ENCODE measurements around the gene CDH13.

Gene CDH13

DNA sequence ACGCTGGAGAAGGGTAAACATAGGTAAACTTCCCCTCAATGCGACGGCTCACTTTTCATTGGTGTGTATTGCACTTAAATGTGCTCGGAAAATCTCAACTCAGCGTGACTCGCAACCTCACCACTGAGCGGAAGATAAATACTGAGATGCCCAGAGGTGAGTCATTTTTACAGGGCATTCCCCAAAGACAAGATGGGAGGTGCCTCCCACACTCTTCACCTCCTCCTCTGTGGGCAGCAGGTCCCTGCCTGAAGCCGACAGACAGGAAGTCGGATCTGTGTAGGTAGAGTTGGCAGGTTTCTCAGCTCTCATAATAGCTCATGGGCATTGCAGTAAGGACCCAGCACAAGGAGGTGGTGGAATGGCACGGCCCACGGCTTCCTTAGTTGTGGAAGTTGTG lies 906.4 kb downstream of the CDH13 start:
- intact Hi-C loops (cut with micrococcal nuclease), result no loop called here
- Mint-ChIP-seq H3K36me3 (ENCODE audit: low read depth) (no peaks in the 10 kb centered on the region), H3K9me3 (no peaks in the 10 kb centered on the region), H3K27ac (no peak overlapping the region), H3K4me3 (no peak overlapping the region), H3K4me1 (ENCODE audit: low read depth) (no peaks in the 10 kb centered on the region), H3K27me3 (no peaks in the 10 kb centered on the region)

DNA sequence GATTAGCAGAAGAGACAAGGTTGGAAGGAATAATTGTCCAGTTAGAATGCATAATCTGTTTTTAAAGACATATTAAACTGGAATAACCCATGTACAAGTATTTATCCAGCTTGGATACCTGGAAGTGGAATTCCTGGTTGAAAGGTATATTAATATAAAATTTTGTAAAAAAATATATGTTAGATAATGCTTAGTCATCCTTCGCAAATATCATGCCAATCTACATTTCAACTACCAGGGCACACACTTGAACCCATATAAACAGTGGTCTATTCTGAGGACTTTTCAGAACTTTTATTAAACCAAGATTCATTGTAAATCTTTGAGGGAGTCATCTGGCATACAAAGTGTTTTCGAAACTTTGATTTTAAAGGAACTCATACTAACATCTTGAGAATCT lies 911.9 kb downstream of the CDH13 start:
- intact Hi-C loops (cut with micrococcal nuclease), result no loop called here
- H3K9me3 Mint-ChIP-seq, result no peaks in the 10 kb centered on the region
- H3K27ac Mint-ChIP-seq, result no peak overlapping the region
- H3K36me3 Mint-ChIP-seq (ENCODE audit: low read depth), result no peaks in the 10 kb centered on the region
- H3K4me1 Mint-ChIP-seq (ENCODE audit: low read depth), result no peaks in the 10 kb centered on the region
- no peaks in the 10 kb centered on the region for H3K27me3 Mint-ChIP-seq
- H3K4me3 Mint-ChIP-seq, result no peak overlapping the region

DNA sequence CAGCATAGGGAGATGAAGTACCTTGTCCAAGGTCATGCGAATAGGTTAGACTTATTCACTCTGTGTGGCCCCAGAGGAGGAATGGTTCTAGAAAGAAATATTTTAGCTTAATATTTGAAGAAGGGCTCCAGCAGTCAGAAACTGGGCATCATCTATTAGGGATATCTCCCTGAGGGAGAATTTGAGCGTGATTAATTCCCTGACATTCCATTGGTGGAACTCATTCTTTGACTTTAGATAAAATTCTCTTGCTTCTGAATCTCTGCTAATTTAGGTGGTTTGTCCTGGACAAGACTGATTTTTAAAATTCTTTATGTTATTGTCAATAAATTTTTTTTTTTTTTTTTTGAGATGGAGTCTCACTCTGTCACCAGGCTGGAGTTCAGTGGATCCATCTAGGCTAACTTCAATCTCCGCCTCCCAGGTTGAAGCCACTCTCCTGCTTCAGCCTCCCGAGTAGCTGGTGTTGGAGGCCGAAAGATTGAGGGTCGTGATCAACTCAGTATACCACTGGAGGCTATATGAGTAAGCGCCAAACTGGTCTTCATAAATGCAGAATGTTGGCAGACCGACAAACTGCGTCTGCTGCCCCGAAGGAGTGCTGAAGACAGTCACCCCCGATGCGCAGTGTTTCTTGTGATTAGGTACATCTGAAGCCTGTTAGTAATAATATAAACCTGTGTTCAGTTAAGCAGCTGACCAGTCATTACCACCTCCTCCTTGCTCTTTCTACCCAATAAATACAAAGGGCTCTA lies 913.1 kb downstream of the CDH13 start:
- Mint-ChIP-seq H3K36me3 (ENCODE audit: low read depth) (no peaks in the 10 kb centered on the region), H3K9me3 (no peaks in the 10 kb centered on the region), H3K27ac (no peak overlapping the region), H3K4me1 (ENCODE audit: low read depth) (no peaks in the 10 kb centered on the region), H3K27me3 (no peaks in the 10 kb centered on the region), H3K4me3 (no peak overlapping the region)
- intact Hi-C loops (cut with micrococcal nuclease), result no loop called here

DNA sequence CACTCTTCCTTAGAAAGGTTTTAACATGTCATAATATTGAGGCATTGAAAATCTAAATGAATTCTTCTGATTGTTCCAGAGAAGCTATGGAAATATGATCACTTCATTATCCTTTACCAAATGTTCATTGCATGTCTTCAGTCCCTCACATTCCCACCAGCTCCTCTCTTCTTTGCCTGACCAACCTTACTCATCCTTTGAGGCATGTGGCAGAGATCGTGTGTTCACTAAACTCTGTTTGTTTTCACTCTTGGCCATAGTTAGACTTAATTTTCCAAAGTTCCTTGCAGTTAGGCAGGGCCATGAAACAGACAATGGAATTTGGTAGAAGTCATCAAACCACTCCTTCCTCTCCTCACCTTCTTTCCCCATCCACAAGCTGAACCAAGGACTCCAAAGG lies 914.5 kb downstream of the CDH13 start:
- Mint-ChIP-seq H3K27ac (no peak overlapping the region), H3K9me3 (no peaks in the 10 kb centered on the region), H3K4me3 (no peak overlapping the region), H3K27me3 (no peaks in the 10 kb centered on the region), H3K36me3 (ENCODE audit: low read depth) (no peaks in the 10 kb centered on the region), H3K4me1 (ENCODE audit: low read depth) (no peaks in the 10 kb centered on the region)
- intact Hi-C loops (cut with micrococcal nuclease), result no loop called here

DNA sequence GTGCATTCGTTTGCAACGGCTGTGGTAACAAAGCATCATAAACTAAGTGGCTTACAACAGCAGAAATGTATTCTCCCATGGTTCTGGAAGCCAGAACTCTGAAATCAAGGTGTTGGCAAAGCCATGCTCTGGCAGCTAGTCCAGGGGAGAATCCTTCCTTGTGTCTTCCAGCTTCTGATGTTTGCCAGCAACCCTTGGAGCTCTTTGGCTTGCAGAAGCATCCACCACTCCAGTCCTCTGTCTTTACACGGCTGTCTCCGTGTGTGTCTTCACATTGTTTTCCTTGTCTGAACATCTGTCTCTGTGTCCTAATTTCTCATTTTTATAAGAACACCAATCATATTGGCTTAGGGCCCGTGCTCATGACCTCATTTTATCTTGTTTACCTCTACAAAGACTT lies 915.7 kb downstream of the CDH13 start:
- Mint-ChIP-seq H3K4me3 (no peak overlapping the region), H3K27me3 (no peaks in the 10 kb centered on the region), H3K4me1 (ENCODE audit: low read depth) (no peaks in the 10 kb centered on the region), H3K36me3 (ENCODE audit: low read depth) (no peaks in the 10 kb centered on the region), H3K27ac (no peak overlapping the region), H3K9me3 (peaks cover 6% of the 10 kb centered on the region)
- intact Hi-C loops (cut with micrococcal nuclease), result no loop called here

DNA sequence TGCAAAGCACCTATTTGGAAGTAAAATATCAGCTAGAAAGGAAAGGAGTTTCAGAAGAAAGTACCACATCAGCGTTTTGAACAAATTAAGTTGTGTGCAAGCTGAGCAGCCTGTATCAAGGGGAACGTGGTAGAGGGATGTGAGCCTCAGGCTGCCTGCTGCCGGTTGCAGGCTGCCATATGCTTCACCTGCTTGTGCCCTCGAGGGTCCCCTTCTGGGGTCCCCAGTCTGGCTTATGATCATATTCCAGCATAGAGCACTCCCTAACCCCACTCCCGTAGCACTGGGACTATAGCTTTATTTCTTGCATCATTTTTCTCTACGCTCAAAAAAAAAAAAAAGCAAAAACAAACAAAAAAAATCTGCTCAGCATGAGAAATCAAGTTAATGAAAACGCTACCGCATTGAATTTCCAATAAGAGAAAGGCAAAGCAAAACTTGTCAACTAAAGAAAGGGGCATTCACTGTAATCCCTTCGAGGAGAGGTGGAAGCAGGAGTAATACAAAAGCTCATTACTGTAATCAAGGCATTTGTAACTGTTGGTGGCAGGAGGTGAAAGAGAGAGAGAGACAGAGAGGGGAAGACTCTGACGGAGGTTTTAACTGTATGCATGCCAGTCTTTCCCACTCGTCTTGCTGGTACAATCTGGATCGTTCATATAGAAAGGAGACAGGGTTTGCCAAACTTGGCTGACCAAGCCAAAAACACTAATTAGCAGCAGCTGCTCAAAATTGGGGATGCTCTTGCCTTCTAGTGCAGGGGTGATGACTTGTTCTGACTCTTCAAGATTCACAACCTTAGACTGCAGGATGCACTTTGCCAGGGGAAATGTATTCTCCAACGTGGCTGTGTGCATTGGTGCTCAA lies 922.8 kb downstream of the CDH13 start:
- H3K4me3 Mint-ChIP-seq, result no peak overlapping the region
- intact Hi-C loops (cut with micrococcal nuclease), result no loop called here
- no peak overlapping the region for H3K27ac Mint-ChIP-seq
- no peaks in the 10 kb centered on the region for H3K36me3 Mint-ChIP-seq (ENCODE audit: low read depth)
- no peaks in the 10 kb centered on the region for H3K4me1 Mint-ChIP-seq (ENCODE audit: low read depth)
- H3K27me3 Mint-ChIP-seq, result peaks cover 3% of the 10 kb centered on the region
- peaks cover 11% of the 10 kb centered on the region for H3K9me3 Mint-ChIP-seq

DNA sequence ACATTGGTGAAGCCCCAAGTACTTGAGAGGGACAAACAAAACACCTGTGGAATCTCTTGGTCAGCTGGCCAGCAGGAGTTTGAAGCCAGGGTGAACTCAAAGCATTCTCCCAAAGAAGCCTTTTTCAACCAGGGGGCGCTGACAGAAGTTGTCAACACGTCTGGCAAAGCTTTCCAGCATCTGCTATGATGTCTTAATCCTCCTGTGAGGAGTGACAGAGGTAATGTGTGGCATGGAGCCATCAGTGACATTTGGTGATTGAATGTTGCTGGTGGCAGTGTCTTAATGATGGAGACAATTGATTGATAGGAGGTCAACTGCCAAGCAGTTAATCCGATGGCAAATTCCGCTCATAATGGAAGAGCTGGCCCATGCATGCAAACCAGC lies 923.4 kb downstream of the CDH13 start:
- peaks cover 11% of the 10 kb centered on the region for H3K9me3 Mint-ChIP-seq
- H3K27me3 Mint-ChIP-seq, result peaks cover 7% of the 10 kb centered on the region
- intact Hi-C loops (cut with micrococcal nuclease), result no loop called here
- H3K4me3 Mint-ChIP-seq, result no peak overlapping the region
- H3K27ac Mint-ChIP-seq, result no peak overlapping the region
- no peaks in the 10 kb centered on the region for H3K4me1 Mint-ChIP-seq (ENCODE audit: low read depth)
- no peaks in the 10 kb centered on the region for H3K36me3 Mint-ChIP-seq (ENCODE audit: low read depth)

DNA sequence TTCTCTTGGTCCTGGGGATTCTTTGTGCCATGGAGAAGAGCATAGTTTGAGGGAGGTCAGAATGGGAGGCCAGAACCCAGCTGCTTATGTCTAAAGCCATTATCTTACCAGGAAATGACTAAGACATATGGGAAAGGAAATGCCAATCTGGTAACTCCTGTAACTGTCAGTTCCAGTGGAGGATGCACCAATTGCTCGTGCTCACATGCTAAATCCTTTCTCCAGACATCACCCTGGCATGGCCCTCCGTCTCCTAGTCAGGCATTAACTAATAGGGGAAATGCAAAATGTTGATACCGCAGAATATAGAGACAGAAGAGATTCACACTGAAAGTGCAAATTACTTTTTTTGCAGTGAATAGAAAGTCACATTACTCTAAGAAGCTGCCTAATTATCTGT lies 925.5 kb downstream of the CDH13 start:
- Mint-ChIP-seq H3K27me3 (peaks cover 7% of the 10 kb centered on the region), H3K27ac (no peak overlapping the region), H3K4me3 (no peak overlapping the region), H3K4me1 (ENCODE audit: low read depth) (no peaks in the 10 kb centered on the region), H3K9me3 (peaks cover 8% of the 10 kb centered on the region), H3K36me3 (ENCODE audit: low read depth) (no peaks in the 10 kb centered on the region)
- intact Hi-C loops (cut with micrococcal nuclease), result no loop called here

DNA sequence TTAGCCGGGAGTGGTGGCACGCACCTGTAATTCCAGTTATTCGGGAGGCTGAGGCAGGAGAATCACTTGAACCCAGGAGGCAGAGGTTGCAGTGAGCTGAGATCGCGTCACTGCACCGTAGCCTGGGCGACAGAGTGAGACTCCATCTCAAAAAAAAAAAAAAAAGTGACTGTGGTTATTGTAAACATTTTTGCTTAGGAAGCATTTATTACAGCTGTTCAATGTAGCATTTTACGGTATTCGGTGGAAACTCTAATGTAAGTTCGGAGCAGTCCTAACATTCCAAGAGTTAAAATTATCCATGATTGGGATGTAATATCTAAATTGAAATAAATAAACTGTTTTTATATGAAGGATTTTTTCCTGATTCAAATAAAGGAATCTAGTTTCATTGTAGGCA lies 926.2 kb downstream of the CDH13 start:
- H3K36me3 Mint-ChIP-seq (ENCODE audit: low read depth), result no peaks in the 10 kb centered on the region
- peaks cover 7% of the 10 kb centered on the region for H3K27me3 Mint-ChIP-seq
- intact Hi-C loops (cut with micrococcal nuclease), result no loop called here
- no peak overlapping the region for H3K4me3 Mint-ChIP-seq
- no peak overlapping the region for H3K27ac Mint-ChIP-seq
- H3K9me3 Mint-ChIP-seq, result peaks cover 1% of the 10 kb centered on the region
- no peaks in the 10 kb centered on the region for H3K4me1 Mint-ChIP-seq (ENCODE audit: low read depth)

DNA sequence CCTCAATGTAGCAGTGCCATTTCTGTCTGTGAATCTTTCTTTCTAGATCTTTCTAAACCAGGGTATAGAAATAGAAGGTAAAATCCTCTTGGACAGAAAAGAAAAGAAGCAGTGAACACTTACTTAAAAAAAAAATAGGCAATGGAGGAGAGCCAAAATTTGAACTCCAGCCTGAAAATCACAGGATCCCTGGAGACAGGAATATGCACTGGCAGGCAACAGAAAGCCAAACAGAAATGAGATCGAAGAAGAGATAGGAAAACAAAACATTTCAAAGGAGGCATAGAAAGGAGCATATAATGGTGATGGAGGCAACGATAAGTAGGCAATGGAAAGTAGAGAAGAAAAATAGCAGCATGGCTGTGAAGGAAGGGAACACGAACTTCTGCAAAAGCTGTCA lies 927.3 kb downstream of the CDH13 start:
- no peaks in the 10 kb centered on the region for H3K36me3 Mint-ChIP-seq (ENCODE audit: low read depth)
- no peaks in the 10 kb centered on the region for H3K9me3 Mint-ChIP-seq
- no peaks in the 10 kb centered on the region for H3K4me1 Mint-ChIP-seq (ENCODE audit: low read depth)
- H3K27ac Mint-ChIP-seq, result no peak overlapping the region
- no peak overlapping the region for H3K4me3 Mint-ChIP-seq
- intact Hi-C loops (cut with micrococcal nuclease), result no loop called here
- peaks cover 7% of the 10 kb centered on the region for H3K27me3 Mint-ChIP-seq

DNA sequence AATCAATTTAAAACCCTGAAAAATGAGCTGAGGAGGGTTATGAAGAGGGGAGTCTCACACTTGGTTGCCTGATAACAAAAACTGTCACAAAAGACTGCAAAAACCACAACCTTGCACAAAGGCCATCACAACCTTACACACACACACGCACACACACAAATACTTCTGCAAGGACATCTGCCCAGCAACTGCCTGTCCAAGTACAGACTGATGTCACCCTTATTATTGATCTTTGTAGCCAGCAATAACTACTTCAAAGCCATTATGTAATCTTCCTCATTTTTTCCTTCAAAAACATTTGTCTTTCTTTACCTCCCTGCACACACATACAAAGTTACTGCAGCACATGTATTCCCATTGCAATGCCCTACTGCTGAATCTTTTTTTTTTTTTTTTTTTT lies 927.8 kb downstream of the CDH13 start:
- Mint-ChIP-seq H3K27ac (no peak overlapping the region), H3K9me3 (no peaks in the 10 kb centered on the region), H3K27me3 (peaks cover 7% of the 10 kb centered on the region), H3K4me3 (no peak overlapping the region), H3K4me1 (ENCODE audit: low read depth) (no peaks in the 10 kb centered on the region), H3K36me3 (ENCODE audit: low read depth) (no peaks in the 10 kb centered on the region)
- intact Hi-C loops (cut with micrococcal nuclease), result no loop called here

DNA sequence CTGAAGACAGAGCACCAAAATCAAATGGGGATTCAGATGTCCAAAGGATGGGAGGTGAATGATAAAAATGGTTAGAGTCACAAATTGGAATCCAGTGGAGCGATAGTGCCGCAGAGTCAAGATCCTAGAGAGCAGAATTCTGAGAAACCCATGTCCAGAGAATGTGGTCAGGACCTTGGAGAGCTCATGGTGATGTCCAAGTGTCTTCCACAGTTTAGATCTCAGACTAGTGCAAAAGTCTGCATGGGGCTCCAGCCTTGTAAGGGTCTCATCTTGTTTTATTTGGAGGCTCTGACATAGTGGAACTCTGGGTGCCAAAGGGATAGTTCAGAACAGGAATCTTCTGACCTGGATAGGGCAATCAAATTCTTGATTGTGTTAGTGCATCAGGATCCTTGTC lies 935.1 kb downstream of the CDH13 start:
- intact Hi-C loops (cut with micrococcal nuclease), result no loop called here
- Mint-ChIP-seq H3K27ac (no peak overlapping the region), H3K27me3 (no peaks in the 10 kb centered on the region), H3K4me1 (ENCODE audit: low read depth) (no peaks in the 10 kb centered on the region), H3K9me3 (no peaks in the 10 kb centered on the region), H3K4me3 (no peak overlapping the region), H3K36me3 (ENCODE audit: low read depth) (no peaks in the 10 kb centered on the region)

DNA sequence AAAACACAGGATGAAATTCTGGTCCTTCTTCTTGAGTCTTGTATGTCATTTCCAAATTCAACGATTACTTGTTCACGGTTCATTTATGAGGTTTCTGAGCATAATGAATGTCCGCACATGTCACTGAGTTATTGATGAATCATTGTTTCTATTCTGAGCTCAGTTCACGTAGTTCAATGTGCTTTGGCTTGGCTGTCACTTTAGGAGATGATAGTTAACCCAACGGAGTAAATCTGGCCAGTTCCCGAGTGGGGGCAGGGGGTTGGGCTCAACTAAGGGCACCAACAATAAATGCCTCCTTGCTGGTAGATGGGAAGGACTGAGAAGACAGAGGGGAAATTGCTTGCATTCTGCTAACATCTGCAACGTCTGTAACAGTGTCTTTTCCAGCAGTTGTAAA lies 941.6 kb downstream of the CDH13 start:
- no peaks in the 10 kb centered on the region for H3K4me1 Mint-ChIP-seq (ENCODE audit: low read depth)
- no peaks in the 10 kb centered on the region for H3K36me3 Mint-ChIP-seq (ENCODE audit: low read depth)
- intact Hi-C loops (cut with micrococcal nuclease), result no loop called here
- no peaks in the 10 kb centered on the region for H3K27me3 Mint-ChIP-seq
- H3K9me3 Mint-ChIP-seq, result no peaks in the 10 kb centered on the region
- no peak overlapping the region for H3K4me3 Mint-ChIP-seq
- no peak overlapping the region for H3K27ac Mint-ChIP-seq

DNA sequence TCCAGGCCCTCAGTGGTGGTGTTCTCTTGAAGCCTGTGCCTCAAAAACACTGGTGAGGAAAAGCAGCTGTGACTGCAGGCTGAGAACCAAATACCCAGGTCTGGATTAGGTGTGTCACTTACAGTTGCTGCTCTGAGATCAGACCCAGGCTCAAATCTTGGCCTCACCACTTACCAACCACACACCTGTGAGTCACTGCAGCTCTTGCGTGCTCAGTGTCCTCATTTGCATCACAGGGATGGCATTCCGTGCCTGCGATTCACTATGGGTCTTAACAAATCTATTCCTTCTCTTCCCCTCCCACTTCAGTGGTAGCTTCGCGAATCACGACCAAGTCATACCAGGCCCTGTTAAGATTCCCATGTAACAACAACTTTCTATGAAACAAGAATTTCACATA lies 947.6 kb downstream of the CDH13 start:
- H3K4me3 Mint-ChIP-seq, result no peak overlapping the region
- H3K27me3 Mint-ChIP-seq, result no peaks in the 10 kb centered on the region

More for the DNA sequence above, 947.6 kb downstream of the CDH13 start:
- H3K27ac Mint-ChIP-seq, result no peak overlapping the region
- intact Hi-C loops (cut with micrococcal nuclease), result no loop called here
- H3K9me3 Mint-ChIP-seq, result no peaks in the 10 kb centered on the region
- no peaks in the 10 kb centered on the region for H3K36me3 Mint-ChIP-seq (ENCODE audit: low read depth)
- peaks cover 4% of the 10 kb centered on the region for H3K4me1 Mint-ChIP-seq (ENCODE audit: low read depth)
